NCI-H2081 treated with DMSO at 0.1 percent for 48 hours (cell line): ENCODE results near the gene NDUFS7.
A peak's percentile ranks its signal among the peaks of the same experiment; 100 is the strongest.
"Not testable (repeated sequence)": the region's sequence is repeated elsewhere in the genome, so short reads cannot be mapped to it uniquely, and the experiment has no call there.

ENCODE experiments used
- DNase-seq: peaks from one replicate; lab custom pipeline; 2025; lab: John Stamatoyannopoulos, UW

The NDUFS7 gene

GRCh38 chr19:1434040-1434366, 50.3 kb downstream of the NDUFS7 start:
- no peak for DNase-seq

GRCh38 chr19:1434577-1435060, 50.9 kb downstream of the NDUFS7 start:
- DNase-seq, result no peak

- no peak for DNase-seq
Measured at GRCh38 chr19:1435378-1435989, 51.8 kb downstream of the NDUFS7 start.

GRCh38 chr19:1437609-1438008, 53.9 kb downstream of the NDUFS7 start:
- DNase-seq, result no peak

GRCh38 chr19:1438035-1438932, 54.6 kb downstream of the NDUFS7 start, which contains the start of gene RPS15:
Gene RPS15, plus strand, starts transcription at chr19:1438396. Its CDS starts 30 bp downstream, at chr19:1438426.
- peak; percentile 70 for DNase-seq

GRCh38 chr19:1438933-1439354, 55.2 kb downstream of the NDUFS7 start:
- no peak for DNase-seq

- DNase-seq, result not testable (repeated sequence)
Measured at GRCh38 chr19:1439525-1440417, 56.1 kb downstream of the NDUFS7 start.

GRCh38 chr19:1440418-1440801, 56.7 kb downstream of the NDUFS7 start:
- DNase-seq, result no peak

GRCh38 chr19:1441022-1441426, 57.3 kb downstream of the NDUFS7 start:
- DNase-seq, result no peak

- DNase-seq, result no peak
Measured at GRCh38 chr19:1441677-1442438, 58.2 kb downstream of the NDUFS7 start.
